GM12874 (cell line): ENCODE data around the gene GRIK1.

Experiments
- CTCF ChIP-seq: IDR thresholded peaks from 2 replicates; pipeline ENCODE4 v1.5.1; 2011; ENCODE audit warnings: low read depth, mild to moderate bottlenecking, control low read depth, low read length, moderate library complexity; ENCODE audit not compliant: insufficient read depth

GRIK1 gene

DNA sequence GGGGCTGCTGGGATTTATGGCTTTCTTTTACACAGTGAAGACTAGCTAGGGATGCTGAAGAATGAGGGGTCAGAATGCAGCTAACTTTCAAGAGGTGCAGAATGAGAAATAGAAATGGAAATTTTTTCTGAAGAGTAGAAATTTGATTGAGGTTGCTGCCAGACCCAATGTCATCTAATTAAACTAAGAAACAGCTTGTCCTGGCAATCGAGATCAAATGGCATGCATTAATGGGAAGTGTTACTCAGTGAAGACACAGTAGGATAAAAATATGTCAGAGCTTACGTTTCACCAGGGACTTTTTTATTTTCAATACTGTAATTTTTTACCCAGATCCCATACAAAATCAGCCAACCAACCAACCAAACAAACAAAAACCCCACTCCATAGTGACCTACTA is 306.0 kb downstream of the GRIK1 start:
- TF ChIP-seq CTCF: no peak

GRCh38 chr21:29630441-29630840 is 309.4 kb downstream of the GRIK1 start:
- no peak for TF ChIP-seq CTCF

- no peak for TF ChIP-seq CTCF
These were observed 311.9 kb downstream of the GRIK1 start for GRCh38 chr21:29627905-29628304.

- TF ChIP-seq CTCF: no peak
These were observed 312.9 kb downstream of the GRIK1 start for GRCh38 chr21:29626801-29627470.

DNA sequence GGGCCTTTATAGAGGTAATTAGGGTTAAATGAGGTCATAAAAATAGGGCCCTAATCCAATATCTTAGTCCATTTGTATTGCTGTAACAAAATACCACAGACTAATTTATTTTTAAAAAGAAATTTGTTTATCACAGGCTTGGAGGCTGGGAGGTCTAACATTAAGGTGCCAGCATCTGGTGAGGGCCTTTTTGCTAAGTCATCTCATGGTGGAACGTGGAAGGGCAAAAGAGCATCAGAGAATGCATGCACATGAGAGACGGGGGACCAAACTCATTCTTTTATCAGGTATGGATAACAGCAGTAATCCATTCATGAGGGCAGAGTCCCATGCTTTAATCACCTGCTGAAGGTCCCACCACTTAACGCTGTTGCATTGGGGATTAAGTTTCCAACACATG is 313.8 kb downstream of the GRIK1 start:
- TF ChIP-seq CTCF: no peak

- no peak for TF ChIP-seq CTCF
These were observed 315.0 kb downstream of the GRIK1 start for GRCh38 chr21:29624776-29625175.

GRCh38 chr21:29621525-29621924 is 318.3 kb downstream of the GRIK1 start:
- no peak for TF ChIP-seq CTCF
